ENCODE results near the gene APOL1. TPM values are rescaled to one million over a fixed set of nuclear protein-coding genes. Genes with fewer than 3 reads are reported as not detected.

Gene APOL1
- total and polyA plus RNA-seq, 9 of the 15 experiments (the other 6 are each of a cell fraction or from before 2014, with no cell fraction given) = 2.5 to 9.7 (median 5.6) TPM

DNA sequence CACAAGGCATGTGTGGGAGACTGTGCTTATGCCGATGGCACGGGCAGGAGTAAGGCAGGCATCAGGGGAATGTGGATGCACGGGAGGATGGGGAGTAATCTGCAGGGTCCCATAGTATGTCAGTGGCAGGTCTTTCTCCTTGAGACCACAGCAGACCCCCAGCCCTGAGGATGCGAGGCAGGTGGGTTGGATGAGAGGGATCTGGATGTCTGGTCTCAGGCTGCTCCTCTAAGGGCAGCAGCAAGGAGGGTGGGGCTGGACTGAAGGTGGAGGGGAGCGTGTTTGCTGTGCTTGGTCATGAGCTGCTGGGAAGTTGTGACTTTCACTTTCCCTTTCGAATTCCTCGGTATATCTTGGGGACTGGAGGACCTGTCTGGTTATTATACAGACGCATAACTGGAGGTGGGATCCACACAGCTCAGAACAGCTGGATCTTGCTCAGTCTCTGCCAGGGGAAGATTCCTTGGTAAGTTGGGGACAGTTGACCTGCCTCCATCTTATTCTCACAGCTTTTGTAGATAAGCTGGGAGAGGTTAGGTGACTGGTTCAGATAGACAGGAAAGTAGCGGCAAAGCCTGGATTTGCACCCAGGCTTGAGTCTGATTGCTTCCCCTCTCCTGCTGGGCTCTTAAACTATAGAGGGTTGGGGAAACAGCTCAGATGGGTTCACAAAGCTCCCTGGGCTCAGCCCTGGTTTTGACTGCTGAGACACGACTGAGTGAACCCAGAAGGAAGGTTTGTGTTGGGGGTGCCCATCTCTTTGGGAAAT, at the start of gene APOL1 (continued):
- TF ChIP-seq CAMTA2 (CRISPR knock-in tag; conservative IDR thresholded peaks at IDR 0.05) = no peak
- TF ChIP-seq FOXM1 (IDR thresholded peaks at IDR 0.05; ENCODE audit: low read depth) = peak; percentile 79
- TF ChIP-seq FOXM1 (CRISPR knock-in tag; IDR thresholded peaks at IDR 0.05; ENCODE audit: low read depth) = no peak
- peak; percentile 54 for TF ChIP-seq POLR2A (conservative IDR thresholded peaks at IDR 0.05)
- TF ChIP-seq JUND (IDR thresholded peaks at IDR 0.05; ENCODE audit: borderline replicate concordance, low read depth, low read length) = peak; percentile 32; the same call in 1 of the 2 replicates
- TF ChIP-seq JUND (tag; IDR thresholded peaks at IDR 0.05; ENCODE audit: borderline replicate concordance, low read depth, low read length) = no peak
- no peak for TF ChIP-seq ESRRA (IDR thresholded peaks at IDR 0.05; ENCODE audit: borderline replicate concordance, low read depth)
- TF ChIP-seq NCOA6 (IDR thresholded peaks at IDR 0.05) = no peak
- peak; percentile 98 for TF ChIP-seq IRF2 (CRISPR knock-in tag; IDR thresholded peaks at IDR 0.05)
- TF ChIP-seq ZNF316 (IDR thresholded peaks at IDR 0.05) = 0 out of 2 replicates have a peak, but pooled peaks have one; percentile 2
- TF ChIP-seq TBL1XR1 (IDR thresholded peaks at IDR 0.05; ENCODE audit: low read length in 2 of 2) = 0 out of 4 replicates have a peak, but pooled peaks of 1 of the 2 experiments have one; percentile 20
- TF ChIP-seq TAF9B (IDR thresholded peaks at IDR 0.05; ENCODE audit: partially characterized antibody) = peak; percentile 59
- 0 out of 2 replicates have a peak, but pooled peaks have one; percentile 43 for TF ChIP-seq ZNF830 (CRISPR knock-in tag; IDR thresholded peaks at IDR 0.05)
- peak; percentile 22; the same call in 1 of the 2 replicates for TF ChIP-seq ATF7 (IDR thresholded peaks at IDR 0.05)
- no peak for TF ChIP-seq ZBTB17 (CRISPR knock-in tag; IDR thresholded peaks at IDR 0.05)
- TF ChIP-seq, protein P1, sequence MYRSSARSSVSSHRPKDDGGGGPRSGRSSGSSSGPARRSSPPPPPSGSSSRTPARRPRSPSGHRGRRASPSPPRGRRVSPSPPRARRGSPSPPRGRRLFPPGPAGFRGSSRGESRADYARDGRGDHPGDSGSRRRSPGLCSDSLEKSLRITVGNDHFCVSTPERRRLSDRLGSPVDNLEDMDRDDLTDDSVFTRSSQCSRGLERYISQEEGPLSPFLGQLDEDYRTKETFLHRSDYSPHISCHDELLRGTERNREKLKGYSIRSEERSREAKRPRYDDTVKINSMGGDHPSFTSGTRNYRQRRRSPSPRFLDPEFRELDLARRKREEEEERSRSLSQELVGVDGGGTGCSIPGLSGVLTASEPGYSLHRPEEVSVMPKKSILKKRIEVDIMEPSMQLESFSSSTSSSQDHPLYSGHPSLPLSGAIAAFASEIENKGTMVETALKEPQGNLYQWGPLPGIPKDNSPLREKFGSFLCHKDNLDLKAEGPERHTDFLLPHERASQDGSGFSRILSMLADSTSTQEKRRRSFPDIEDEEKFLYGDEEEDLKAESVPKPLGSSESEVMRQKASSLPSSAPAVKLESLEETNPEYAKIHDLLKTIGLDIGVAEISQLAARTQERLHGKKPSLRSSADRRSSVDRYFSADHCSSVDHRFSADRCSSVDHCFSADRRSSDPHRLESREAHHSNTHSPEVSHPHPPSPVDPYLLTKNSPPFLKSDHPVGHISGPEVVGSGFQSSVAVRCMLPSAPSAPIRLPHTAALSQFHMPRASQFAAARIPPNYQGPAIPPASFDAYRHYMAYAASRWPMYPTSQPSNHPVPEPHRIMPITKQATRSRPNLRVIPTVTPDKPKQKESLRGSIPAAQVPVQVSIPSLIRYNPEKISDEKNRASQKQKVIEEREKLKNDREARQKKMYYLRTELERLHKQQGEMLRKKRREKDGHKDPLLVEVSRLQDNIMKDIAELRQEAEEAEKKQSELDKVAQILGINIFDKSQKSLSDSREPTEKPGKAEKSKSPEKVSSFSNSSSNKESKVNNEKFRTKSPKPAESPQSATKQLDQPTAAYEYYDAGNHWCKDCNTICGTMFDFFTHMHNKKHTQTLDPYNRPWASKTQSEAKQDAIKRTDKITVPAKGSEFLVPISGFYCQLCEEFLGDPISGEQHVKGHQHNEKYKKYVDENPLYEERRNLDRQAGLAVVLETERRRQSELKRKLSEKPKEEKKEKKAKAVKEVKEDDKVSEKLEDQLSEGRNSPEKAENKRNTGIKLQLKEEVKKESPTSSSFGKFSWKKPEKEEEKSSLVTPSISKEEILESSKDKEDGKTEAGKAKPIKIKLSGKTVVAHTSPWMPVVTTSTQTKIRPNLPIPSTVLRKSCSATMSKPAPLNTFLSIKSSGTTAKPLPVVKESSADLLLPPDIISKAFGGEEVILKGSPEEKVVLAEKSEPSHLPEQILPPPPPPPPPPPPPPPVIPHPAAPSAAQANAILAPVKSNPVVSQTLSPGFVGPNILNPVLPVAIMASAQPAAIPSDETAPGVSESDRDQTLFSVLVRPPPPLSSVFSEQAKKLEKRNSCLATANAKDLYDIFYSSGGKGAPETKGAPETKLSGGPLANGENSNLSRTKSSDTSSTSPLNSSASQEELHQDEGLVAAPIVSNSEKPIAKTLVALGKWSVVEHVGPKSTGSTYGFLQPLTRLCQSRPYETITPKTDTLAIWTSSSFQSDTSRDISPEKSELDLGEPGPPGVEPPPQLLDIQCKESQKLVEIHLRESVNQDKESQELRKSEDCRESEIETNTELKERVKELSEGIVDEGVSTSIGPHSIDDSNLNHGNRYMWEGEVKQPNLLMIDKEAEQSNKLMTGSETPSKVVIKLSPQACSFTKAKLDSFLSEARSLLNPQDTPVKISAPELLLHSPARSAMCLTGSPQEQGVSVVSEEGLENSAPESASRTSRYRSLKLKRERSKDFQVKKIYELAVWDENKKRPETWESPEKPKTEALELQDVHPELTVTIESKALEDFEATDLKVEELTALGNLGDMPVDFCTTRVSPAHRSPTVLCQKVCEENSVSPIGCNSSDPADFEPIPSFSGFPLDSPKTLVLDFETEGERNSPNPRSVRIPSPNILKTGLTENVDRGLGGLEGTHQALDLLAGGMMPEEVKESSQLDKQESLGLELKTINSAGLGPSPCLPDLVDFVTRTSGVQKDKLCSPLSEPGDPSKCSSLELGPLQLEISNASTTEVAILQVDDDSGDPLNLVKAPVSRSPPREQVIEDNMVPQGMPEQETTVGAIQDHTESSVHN (IDR thresholded peaks at IDR 0.05; ENCODE audit: borderline replicate concordance in 1 of 2, low read depth in 1 of 2) = peak in 1 of 2 experiments; percentile 87; a peak in 2 of 4 replicates
- TF ChIP-seq NCOA1 (IDR thresholded peaks at IDR 0.05; ENCODE audit: low read depth) = peak; percentile 34; the same call in 1 of the 2 replicates
- peak in 1 of 2 experiments; percentile 45; a peak in 1 of 4 replicates for TF ChIP-seq MAZ (CRISPR knock-in tag; conservative IDR thresholded peaks at IDR 0.05 in 1 of 2, IDR thresholded peaks at IDR 0.05 in 1 of 2)
- 0 out of 2 replicates have a peak, but pooled peaks have one; percentile 34 for TF ChIP-seq MXI1 (IDR thresholded peaks at IDR 0.05; ENCODE audit: low read depth, low read length)

Measured in K562 (cell line).